ENCODE measurements around the gene PHETA2.

The PHETA2 gene, protein sequence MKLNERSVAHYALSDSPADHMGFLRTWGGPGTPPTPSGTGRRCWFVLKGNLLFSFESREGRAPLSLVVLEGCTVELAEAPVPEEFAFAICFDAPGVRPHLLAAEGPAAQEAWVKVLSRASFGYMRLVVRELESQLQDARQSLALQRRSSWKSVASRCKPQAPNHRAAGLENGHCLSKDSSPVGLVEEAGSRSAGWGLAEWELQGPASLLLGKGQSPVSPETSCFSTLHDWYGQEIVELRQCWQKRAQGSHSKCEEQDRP

DNA sequence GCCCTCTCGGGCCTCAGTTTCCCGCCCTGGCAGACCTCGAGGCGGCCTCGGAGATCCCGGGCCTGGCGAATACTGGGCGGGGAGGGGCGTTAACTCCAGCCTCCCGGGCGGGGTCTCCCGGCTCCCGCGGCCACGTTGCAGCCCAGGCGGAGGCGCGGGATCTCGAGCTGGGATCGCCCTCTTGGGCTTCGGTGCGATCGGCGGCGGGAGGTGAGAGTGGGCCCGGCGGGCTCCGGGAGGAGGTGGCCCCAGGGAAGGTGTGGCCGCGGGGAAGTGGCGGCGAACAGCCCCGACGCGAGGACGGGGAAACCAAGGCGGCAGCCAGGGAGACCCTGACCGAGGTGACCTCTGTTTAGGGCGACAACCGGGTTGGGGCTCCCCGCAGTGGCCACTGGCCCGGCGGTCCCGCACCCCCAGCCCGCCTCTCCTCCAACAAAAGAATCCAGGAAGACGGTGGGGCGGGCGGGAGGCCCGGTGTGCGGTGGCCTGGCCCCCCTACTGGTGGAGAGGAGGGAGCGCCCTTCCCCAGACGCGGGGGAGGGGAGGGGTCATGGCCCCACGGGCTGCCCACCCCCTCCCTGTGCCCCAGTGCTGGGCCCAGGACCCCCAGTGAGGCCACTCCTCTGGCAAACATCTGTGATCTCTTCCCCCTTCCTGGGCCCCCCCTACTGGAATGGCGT lies at the start of gene PHETA2:
TSS of gene PHETA2 (plus strand) at position 117 of the 680 bp plus-strand sequence. CDS start 3,046 bp downstream, outside the sequence.
- FAIRE-seq: no peak
- no peak for DNase-seq (ENCODE audit: insufficient read length, low spot score)
- TF ChIP-seq, protein P1, sequence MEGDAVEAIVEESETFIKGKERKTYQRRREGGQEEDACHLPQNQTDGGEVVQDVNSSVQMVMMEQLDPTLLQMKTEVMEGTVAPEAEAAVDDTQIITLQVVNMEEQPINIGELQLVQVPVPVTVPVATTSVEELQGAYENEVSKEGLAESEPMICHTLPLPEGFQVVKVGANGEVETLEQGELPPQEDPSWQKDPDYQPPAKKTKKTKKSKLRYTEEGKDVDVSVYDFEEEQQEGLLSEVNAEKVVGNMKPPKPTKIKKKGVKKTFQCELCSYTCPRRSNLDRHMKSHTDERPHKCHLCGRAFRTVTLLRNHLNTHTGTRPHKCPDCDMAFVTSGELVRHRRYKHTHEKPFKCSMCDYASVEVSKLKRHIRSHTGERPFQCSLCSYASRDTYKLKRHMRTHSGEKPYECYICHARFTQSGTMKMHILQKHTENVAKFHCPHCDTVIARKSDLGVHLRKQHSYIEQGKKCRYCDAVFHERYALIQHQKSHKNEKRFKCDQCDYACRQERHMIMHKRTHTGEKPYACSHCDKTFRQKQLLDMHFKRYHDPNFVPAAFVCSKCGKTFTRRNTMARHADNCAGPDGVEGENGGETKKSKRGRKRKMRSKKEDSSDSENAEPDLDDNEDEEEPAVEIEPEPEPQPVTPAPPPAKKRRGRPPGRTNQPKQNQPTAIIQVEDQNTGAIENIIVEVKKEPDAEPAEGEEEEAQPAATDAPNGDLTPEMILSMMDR (IDR thresholded peaks at IDR 0.05; ENCODE audit: insufficient read depth, missing control alignments): no peak

DNA sequence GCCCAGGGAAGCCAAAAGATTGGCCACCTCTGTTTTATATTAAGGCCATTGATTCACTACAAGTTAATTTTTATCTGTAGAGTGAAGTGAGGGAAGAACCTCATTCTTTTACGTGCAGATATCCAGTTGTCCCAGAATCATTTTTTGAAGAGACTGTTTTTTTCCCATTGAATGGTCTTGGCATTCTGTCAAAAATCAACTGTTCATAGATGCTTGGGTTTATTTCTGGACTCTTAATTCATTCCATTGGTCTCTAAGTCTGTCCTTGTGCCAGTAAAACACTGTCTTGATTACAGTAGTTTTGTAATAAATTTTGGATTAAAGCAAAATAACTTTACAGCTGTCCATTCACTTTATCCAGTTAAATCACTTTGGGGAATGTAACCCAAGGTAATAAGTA lies 48.6 kb upstream of the PHETA2 start:
- no peak for FAIRE-seq
- no peak for DNase-seq (ENCODE audit: insufficient read length, low spot score)
- TF ChIP-seq, protein P1 (IDR thresholded peaks at IDR 0.05; ENCODE audit: insufficient read depth, missing control alignments): no peak

DNA sequence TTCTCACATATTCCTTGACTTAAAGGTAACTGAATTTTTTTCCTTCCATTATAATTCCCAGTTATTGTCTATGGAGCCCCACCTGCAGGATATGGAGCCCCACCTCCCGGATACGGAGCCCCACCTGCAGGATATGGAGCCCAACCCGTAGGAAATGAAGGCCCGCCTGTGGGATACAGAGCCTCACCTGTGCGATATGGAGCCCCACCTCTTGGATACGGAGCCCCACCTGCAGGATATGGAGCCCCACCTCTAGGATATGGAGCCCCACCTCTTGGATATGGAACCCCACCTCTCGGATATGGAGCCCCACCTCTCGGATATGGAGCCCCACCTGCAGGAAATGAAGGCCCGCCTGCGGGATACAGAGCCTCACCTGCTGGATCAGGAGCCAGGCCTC lies 47.3 kb upstream of the PHETA2 start:
- TF ChIP-seq, protein P1 (IDR thresholded peaks at IDR 0.05; ENCODE audit: insufficient read depth, missing control alignments): no peak
- DNase-seq (ENCODE audit: insufficient read length, low spot score) (no peak), FAIRE-seq (no peak)

DNA sequence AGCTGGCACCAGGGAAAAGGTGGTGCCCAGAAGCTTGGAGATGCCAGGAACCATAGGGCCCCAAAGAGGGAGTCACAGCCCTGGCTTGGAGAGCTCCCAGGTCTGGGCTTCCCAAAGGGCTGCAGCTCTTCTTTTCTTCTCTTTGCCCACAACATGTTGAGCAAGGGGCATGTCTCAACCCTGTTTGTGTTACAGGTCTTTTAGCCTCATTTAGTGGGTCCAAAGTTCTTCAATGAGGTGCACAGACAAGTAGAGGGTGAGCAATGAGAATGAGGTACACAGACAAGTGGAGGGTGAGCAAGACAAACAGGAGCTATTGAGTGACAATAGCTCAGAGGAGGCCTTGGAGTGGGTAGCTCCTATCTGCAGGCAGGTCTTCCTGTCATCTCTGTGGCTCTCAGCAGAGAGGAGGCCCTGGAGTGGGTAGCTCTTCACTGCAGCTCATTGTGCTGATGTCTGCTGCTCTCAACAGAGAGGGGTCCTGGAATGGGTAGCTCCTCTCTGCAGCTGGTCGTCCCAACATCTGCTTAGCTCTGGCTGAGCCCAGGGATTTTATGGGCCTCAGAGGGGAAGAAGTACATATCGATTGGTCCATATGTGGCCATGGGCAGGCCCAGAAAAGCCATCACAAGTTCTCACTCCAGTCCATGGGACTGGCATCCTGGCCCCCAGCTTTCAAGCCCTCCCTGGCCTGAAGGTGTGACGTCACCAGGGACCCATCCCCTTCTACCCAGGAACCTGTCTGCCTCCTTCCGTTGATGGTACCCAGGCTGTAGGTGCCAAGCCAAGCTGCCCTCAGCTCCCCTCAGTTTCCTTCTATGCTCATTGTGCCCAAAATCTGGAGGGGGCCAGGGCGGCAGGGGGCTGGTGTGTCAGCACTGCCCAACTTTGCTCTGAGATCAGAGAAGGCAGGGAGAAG lies 40.5 kb upstream of the PHETA2 start:
- FAIRE-seq: no peak
- DNase-seq (ENCODE audit: insufficient read length, low spot score): no peak
- TF ChIP-seq, protein P1 (IDR thresholded peaks at IDR 0.05; ENCODE audit: insufficient read depth, missing control alignments): no peak

DNA sequence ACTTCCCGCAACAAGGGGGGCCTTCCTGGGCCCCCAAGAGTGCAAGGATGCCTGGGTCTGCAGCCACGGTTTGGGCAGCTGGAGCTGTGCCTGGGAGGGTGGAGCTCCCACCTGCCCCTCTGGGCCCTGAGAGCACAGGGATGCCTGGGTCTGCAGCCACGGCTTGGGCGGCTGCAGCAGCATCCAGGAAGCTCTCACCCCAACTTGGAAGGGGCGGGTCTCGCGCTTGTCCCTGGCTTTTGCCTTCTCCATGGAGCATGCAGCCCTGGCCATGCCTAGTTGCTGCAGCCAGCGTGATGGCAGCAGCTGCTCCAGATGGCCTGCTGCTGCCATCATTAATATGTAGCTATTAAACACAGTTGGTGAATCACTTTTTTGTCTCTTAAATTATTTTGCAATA lies 38.8 kb upstream of the PHETA2 start:
- TF ChIP-seq, protein P1 (IDR thresholded peaks at IDR 0.05; ENCODE audit: insufficient read depth, missing control alignments): no peak
- no peak for FAIRE-seq

DNA sequence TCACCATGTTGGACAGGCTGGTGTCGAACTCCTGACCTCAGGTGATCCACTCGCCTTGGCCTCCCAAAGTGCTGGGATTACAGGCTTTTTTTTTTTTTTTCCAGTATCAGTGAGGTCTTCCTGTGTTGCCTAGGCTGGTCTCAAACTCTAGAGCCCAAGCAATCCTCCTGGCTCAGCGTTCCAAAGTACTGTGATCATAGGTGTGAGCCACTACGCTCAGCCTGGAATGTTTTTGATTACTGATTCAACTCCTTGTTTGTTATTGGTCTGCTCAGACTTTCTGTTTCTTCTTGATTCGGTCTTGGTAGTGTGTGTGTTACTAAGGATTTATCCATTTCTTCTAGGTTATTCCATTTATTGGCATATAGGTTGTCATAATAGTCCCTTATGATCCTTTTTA lies 34.8 kb upstream of the PHETA2 start:
- no peak for DNase-seq (ENCODE audit: insufficient read length, low spot score)
- TF ChIP-seq, protein P1 (IDR thresholded peaks at IDR 0.05; ENCODE audit: insufficient read depth, missing control alignments): no peak
- FAIRE-seq: no peak

More for the DNA sequence above, 38.8 kb upstream of the PHETA2 start:
- no peak for DNase-seq (ENCODE audit: insufficient read length, low spot score)

All from D721Med (cell line).